CD4-positive, alpha-beta T cell (primary cell): ENCODE data around the gene REC114. TPM values are rescaled to one million over a fixed set of nuclear protein-coding genes. Genes with fewer than 3 reads are reported as not detected.

ENCODE experiments used
- ATAC-seq: fragments of 200-7000 bp; cut with Tn5 transposase; one replicate; pipeline ENCODE4 v1.10.0; 2022; ENCODE audit warnings: mild to moderate bottlenecking; ENCODE audit not compliant: poor library complexity
- CTCF ChIA-PET: fragments of 350-600 bp; sonication (Branson Sonifier 250); formaldehyde crosslinking; loops from one replicate; lab custom pipeline; 2021; ENCODE audit warnings: antibody characterized with exemption, inconsistent platforms; lab: Charles Lee
- POLR2A ChIA-PET: fragments of 350-600 bp; sonication (Branson Sonifier 250); formaldehyde crosslinking; loops from one replicate; lab custom pipeline; 2021; ENCODE audit warnings: antibody characterized with exemption, inconsistent platforms; lab: Charles Lee
- DNase-seq, 14 experiments: peaks; one replicate each; pipeline ENCODE4 v3.0.0-alpha.2; 2013 to 2020; ENCODE audit warnings: mixed read lengths in 2 of 14
- H3K27ac ChIP-seq, 2 donors: one replicate each; pipeline versions ENCODE4 v1.5.1 to v1.7.0; 2013; ENCODE audit warnings: low read length in 2 of 2, low read depth in 1 of 2, mild to moderate bottlenecking in 1 of 2
- H3K27me3 ChIP-seq, 2 experiments: 1 replicate in 1 of 2; 2 replicates in 1 of 2; pipeline versions ENCODE4 v1.6.1 to v1.7.0; 2013; ENCODE audit warnings: low read length in 2 of 2, control low read depth in 1 of 2, mild to moderate bottlenecking in 1 of 2, moderate library complexity in 1 of 2; ENCODE audit not compliant: insufficient read depth in 2 of 2, control insufficient read depth in 1 of 2
- H3K36me3 ChIP-seq: one replicate; pipeline ENCODE4 v1.6.1; 2013; ENCODE audit warnings: low read length, control low read depth; ENCODE audit not compliant: insufficient read depth
- H3K4me1 ChIP-seq: one replicate; pipeline ENCODE4 v1.6.1; 2013; ENCODE audit warnings: low read length, control low read depth; ENCODE audit not compliant: insufficient read depth
- H3K4me3 ChIP-seq: one replicate; pipeline ENCODE4 v1.5.1; 2013; ENCODE audit warnings: mild to moderate bottlenecking, low read length, moderate library complexity
- H3K9me3 ChIP-seq, 2 experiments: 1 replicate in 1 of 2; 2 replicates in 1 of 2; pipeline versions ENCODE4 v1.6.1 to v1.7.0; 2013; ENCODE audit warnings: low read length in 2 of 2, mild to moderate bottlenecking in 2 of 2, control low read depth in 1 of 2, moderate library complexity in 1 of 2; ENCODE audit not compliant: control insufficient read depth in 1 of 2, insufficient read depth in 1 of 2
- H3K27ac Mint-ChIP-seq: one replicate; pipeline ENCODE4 v1.8.0; 2020; ENCODE audit warnings: mixed read lengths
- H3K27me3 Mint-ChIP-seq: one replicate; pipeline ENCODE4 v1.8.0; 2021; ENCODE audit warnings: mixed read lengths
- H3K36me3 Mint-ChIP-seq: one replicate; pipeline ENCODE4 v1.8.0; 2021; ENCODE audit warnings: low read depth, mixed read lengths
- H3K4me1 Mint-ChIP-seq: one replicate; pipeline ENCODE4 v1.8.0; 2021; ENCODE audit warnings: low read depth, mixed read lengths
- H3K4me3 Mint-ChIP-seq: one replicate; pipeline ENCODE4 v1.8.0; 2020; ENCODE audit warnings: mild to moderate bottlenecking, mixed read lengths
- H3K9me3 Mint-ChIP-seq: one replicate; pipeline ENCODE4 v1.8.0; 2020; ENCODE audit warnings: mixed read lengths
- CTCF ChIP-seq: fragments of 200-600 bp; IDR thresholded peaks from one replicate; pipeline ENCODE4 v1.8.0; 2022; ENCODE audit warnings: antibody characterized with exemption, mild to moderate bottlenecking
- intact Hi-C, 2 experiments: fragments of 100-400 bp; cut with DNase I in 1 of 2; cut with micrococcal nuclease in 1 of 2; formaldehyde crosslinking; loops; one replicate each; pipeline versions ENCODE4 v1.15.1 to v1.9.0; 2023 to 2025; cut with DNase I, micrococcal nuclease
- total RNA-seq, 174 experiments: library from RNA in 2 of 174; stranded (reverse) in 2 of 174; gene quantifications; one replicate each; pipeline ENCODE4 v1.2.3 and lab custom pipeline; 2021 to 2026

REC114 gene
- total RNA-seq, 2 experiments from 2014 or later = not detected

- Histone ChIP-seq H3K27ac (no peak overlapping the region), H3K9me3 (no peaks in the 10 kb centered on the region), H3K36me3 (no peaks in the 10 kb centered on the region), H3K27me3 (peaks cover 0 to 2% of the 10 kb centered on the region in 2 experiments), H3K4me1 (no peaks in the 10 kb centered on the region), H3K4me3 (no peak overlapping the region)
- no peak for TF ChIP-seq CTCF
- H3K27ac Mint-ChIP-seq = no peak overlapping the region
- H3K4me3 Mint-ChIP-seq = no peak overlapping the region
- ChIA-PET CTCF (no interaction called here), POLR2A (no interaction called here)
- no peak for DNase-seq
- H3K4me1 Mint-ChIP-seq = no peaks in the 10 kb centered on the region
- H3K36me3 Mint-ChIP-seq = no peaks in the 10 kb centered on the region
- no peaks in the 10 kb centered on the region for H3K9me3 Mint-ChIP-seq
- intact Hi-C loops = no loop called here
- no peak for ATAC-seq
- H3K27me3 Mint-ChIP-seq = peaks cover 23% of the 10 kb centered on the region
Measured at GRCh38 chr15:73500696-73501095, 57.7 kb downstream of the REC114 start.

- H3K36me3 Mint-ChIP-seq = no peaks in the 10 kb centered on the region
- CTCF ChIA-PET = interaction anchor here (0.6 kb wide), 1 partner anchor 16 kb away, joined by 3 read pairs; no protein-coding TSS in a partner anchor
- intact Hi-C loops = no loop called here
- no peaks in the 10 kb centered on the region for H3K4me1 ChIP-seq
- no peaks in the 10 kb centered on the region for H3K36me3 ChIP-seq
- peaks cover 0 to 2% of the 10 kb centered on the region in 2 experiments for H3K27me3 ChIP-seq
- DNase-seq = no peak
- peaks cover 22% of the 10 kb centered on the region for H3K27me3 Mint-ChIP-seq
- POLR2A ChIA-PET = no interaction called here
- H3K4me3 Mint-ChIP-seq = no peak overlapping the region
- H3K9me3 Mint-ChIP-seq = no peaks in the 10 kb centered on the region
- ATAC-seq = no peak
- H3K27ac ChIP-seq = no peak overlapping the region
- H3K9me3 ChIP-seq = no peaks in the 10 kb centered on the region
- TF ChIP-seq CTCF = no peak
- H3K27ac Mint-ChIP-seq = no peak overlapping the region
- no peaks in the 10 kb centered on the region for H3K4me1 Mint-ChIP-seq
- no peak overlapping the region for H3K4me3 ChIP-seq
Measured at GRCh38 chr15:73504885-73505284, 61.9 kb downstream of the REC114 start.

- H3K27ac ChIP-seq = no peak overlapping the region
- H3K4me1 ChIP-seq = no peaks in the 10 kb centered on the region
- no peak for ATAC-seq
- no peaks in the 10 kb centered on the region for H3K27me3 ChIP-seq
- H3K4me1 Mint-ChIP-seq = no peaks in the 10 kb centered on the region
- H3K36me3 Mint-ChIP-seq = no peaks in the 10 kb centered on the region
- peaks cover 15% of the 10 kb centered on the region for H3K27me3 Mint-ChIP-seq
- H3K36me3 ChIP-seq = no peaks in the 10 kb centered on the region
- intact Hi-C loops = no loop called here
- no peaks in the 10 kb centered on the region for H3K9me3 ChIP-seq
- no peak for TF ChIP-seq CTCF
- H3K27ac Mint-ChIP-seq = no peak overlapping the region
- ChIA-PET CTCF (no interaction called here), POLR2A (no interaction called here)
- no peak overlapping the region for H3K4me3 ChIP-seq
- H3K9me3 Mint-ChIP-seq = peaks cover 3% of the 10 kb centered on the region
- no peak overlapping the region for H3K4me3 Mint-ChIP-seq
- DNase-seq = no peak
Measured at GRCh38 chr15:73515527-73515926, 72.6 kb downstream of the REC114 start.
